ENCODE data around the gene UBASH3B.

Gene UBASH3B

DNA sequence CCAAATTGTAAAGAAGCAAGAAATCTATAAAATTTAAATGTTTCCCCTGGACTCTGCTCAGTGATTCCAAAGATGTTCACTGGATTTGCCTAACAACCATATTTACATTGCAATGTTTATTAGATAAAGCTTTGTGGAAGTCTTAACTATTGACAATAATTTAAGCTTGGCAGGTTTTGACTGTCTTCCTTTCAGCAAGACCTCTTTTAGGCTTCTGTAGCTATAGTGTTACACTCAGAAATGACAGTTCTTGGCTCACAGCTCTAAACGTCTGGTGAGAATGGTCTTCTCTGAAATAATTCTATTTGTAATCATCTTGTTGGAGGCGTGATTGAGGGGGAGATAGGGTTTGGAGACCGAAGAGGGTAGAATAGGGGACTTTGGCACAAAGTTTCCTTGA, 138.0 kb downstream of the UBASH3B start:
- no peak overlapping the region for H3K27ac ChIP-seq (replicated peaks)
- H3K27me3 ChIP-seq (ENCODE audit: insufficient read depth, poor library complexity, severe bottlenecking) = no peaks in the 10 kb centered on the region
- no peak for DNase-seq (ENCODE audit: low read depth in 1 of 2, low spot score in 1 of 2)
- TF ChIP-seq GABPA (IDR thresholded peaks at IDR 0.05; ENCODE audit: low read depth) (no peak), POLR2AphosphoS5 (IDR thresholded peaks at IDR 0.05; ENCODE audit: low read depth) (no peak), SPI1 (IDR thresholded peaks at IDR 0.05; ENCODE audit: borderline replicate concordance, low read depth) (no peak)
- TF ChIP-seq, protein P1, sequence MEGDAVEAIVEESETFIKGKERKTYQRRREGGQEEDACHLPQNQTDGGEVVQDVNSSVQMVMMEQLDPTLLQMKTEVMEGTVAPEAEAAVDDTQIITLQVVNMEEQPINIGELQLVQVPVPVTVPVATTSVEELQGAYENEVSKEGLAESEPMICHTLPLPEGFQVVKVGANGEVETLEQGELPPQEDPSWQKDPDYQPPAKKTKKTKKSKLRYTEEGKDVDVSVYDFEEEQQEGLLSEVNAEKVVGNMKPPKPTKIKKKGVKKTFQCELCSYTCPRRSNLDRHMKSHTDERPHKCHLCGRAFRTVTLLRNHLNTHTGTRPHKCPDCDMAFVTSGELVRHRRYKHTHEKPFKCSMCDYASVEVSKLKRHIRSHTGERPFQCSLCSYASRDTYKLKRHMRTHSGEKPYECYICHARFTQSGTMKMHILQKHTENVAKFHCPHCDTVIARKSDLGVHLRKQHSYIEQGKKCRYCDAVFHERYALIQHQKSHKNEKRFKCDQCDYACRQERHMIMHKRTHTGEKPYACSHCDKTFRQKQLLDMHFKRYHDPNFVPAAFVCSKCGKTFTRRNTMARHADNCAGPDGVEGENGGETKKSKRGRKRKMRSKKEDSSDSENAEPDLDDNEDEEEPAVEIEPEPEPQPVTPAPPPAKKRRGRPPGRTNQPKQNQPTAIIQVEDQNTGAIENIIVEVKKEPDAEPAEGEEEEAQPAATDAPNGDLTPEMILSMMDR (IDR thresholded peaks at IDR 0.05; ENCODE audit: insufficient read depth, low read length) = no peak
- TF ChIP-seq, protein P2, sequence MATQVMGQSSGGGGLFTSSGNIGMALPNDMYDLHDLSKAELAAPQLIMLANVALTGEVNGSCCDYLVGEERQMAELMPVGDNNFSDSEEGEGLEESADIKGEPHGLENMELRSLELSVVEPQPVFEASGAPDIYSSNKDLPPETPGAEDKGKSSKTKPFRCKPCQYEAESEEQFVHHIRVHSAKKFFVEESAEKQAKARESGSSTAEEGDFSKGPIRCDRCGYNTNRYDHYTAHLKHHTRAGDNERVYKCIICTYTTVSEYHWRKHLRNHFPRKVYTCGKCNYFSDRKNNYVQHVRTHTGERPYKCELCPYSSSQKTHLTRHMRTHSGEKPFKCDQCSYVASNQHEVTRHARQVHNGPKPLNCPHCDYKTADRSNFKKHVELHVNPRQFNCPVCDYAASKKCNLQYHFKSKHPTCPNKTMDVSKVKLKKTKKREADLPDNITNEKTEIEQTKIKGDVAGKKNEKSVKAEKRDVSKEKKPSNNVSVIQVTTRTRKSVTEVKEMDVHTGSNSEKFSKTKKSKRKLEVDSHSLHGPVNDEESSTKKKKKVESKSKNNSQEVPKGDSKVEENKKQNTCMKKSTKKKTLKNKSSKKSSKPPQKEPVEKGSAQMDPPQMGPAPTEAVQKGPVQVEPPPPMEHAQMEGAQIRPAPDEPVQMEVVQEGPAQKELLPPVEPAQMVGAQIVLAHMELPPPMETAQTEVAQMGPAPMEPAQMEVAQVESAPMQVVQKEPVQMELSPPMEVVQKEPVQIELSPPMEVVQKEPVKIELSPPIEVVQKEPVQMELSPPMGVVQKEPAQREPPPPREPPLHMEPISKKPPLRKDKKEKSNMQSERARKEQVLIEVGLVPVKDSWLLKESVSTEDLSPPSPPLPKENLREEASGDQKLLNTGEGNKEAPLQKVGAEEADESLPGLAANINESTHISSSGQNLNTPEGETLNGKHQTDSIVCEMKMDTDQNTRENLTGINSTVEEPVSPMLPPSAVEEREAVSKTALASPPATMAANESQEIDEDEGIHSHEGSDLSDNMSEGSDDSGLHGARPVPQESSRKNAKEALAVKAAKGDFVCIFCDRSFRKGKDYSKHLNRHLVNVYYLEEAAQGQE (IDR thresholded peaks at IDR 0.05; ENCODE audit: insufficient replicate concordance, low read depth) = no peak
- no peak overlapping the region for H3K4me3 ChIP-seq (replicated peaks; ENCODE audit: insufficient read depth, low read length)

DNA sequence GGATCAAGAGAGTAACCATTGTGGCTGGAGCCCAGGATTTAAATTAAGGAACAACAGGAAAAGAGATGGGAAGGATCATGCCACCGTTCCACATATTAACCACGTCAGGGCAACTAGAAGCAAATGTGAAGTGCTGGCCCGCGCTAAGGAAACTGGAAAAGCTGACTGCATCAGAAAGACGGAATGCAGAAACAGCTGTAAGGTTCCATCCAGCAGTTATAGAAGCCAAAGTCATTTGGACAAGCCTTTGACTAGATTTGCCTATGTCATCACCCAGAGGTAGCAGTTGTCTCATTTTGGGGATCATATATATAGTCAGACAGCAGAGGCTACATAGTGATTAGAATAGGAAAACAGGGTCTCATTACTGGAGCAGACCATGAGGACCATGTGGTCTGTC, 139.8 kb downstream of the UBASH3B start:
- Histone ChIP-seq H3K27ac (replicated peaks) (no peak overlapping the region), H3K4me3 (replicated peaks; ENCODE audit: insufficient read depth, low read length) (no peak overlapping the region), H3K27me3 (ENCODE audit: insufficient read depth, poor library complexity, severe bottlenecking) (no peaks in the 10 kb centered on the region)
- TF ChIP-seq, protein P2 (IDR thresholded peaks at IDR 0.05; ENCODE audit: insufficient replicate concordance, low read depth) = no peak
- no peak for TF ChIP-seq GABPA (IDR thresholded peaks at IDR 0.05; ENCODE audit: low read depth)
- TF ChIP-seq, protein P1 (IDR thresholded peaks at IDR 0.05; ENCODE audit: insufficient read depth, low read length) = no peak
- TF ChIP-seq SPI1 (IDR thresholded peaks at IDR 0.05; ENCODE audit: borderline replicate concordance, low read depth) = no peak
- TF ChIP-seq POLR2AphosphoS5 (IDR thresholded peaks at IDR 0.05; ENCODE audit: low read depth) = no peak
- DNase-seq (ENCODE audit: low read depth in 1 of 2, low spot score in 1 of 2) = no peak

- TF ChIP-seq SPI1 (IDR thresholded peaks at IDR 0.05; ENCODE audit: borderline replicate concordance, low read depth) (no peak), POLR2AphosphoS5 (IDR thresholded peaks at IDR 0.05; ENCODE audit: low read depth) (no peak), GABPA (IDR thresholded peaks at IDR 0.05; ENCODE audit: low read depth) (no peak)
- TF ChIP-seq, protein P1 (IDR thresholded peaks at IDR 0.05; ENCODE audit: insufficient read depth, low read length) = peak; percentile 86
- TF ChIP-seq, protein P2 (IDR thresholded peaks at IDR 0.05; ENCODE audit: insufficient replicate concordance, low read depth) = no peak
- peak in 1 of 2 experiments; percentile 35 for DNase-seq (ENCODE audit: low read depth in 1 of 2, low spot score in 1 of 2)
- H3K27me3 ChIP-seq (ENCODE audit: insufficient read depth, poor library complexity, severe bottlenecking) = no peaks in the 10 kb centered on the region
- no peak overlapping the region for H3K4me3 ChIP-seq (replicated peaks; ENCODE audit: insufficient read depth, low read length)
- no peak overlapping the region for H3K27ac ChIP-seq (replicated peaks)
These were observed 140.7 kb downstream of the UBASH3B start for GRCh38 chr11:122796128-122796717.

All from HL-60 (cell line).